ENCODE data around the gene GPR107. TPM values are rescaled to one million over a fixed set of nuclear protein-coding genes. Genes with fewer than 3 reads are reported as not detected.
A peak's percentile ranks its signal among the peaks of the same experiment; 100 is the strongest.

The GPR107 gene
- total and polyA plus RNA-seq, 2 experiments from 2014 or later = 6.2 to 30.7 TPM

- Mint-ChIP-seq H3K4me1 (peaks cover 19% of the 10 kb centered on the region), H3K27me3 (ENCODE audit: insufficient read depth, low read depth, poor library complexity) (peaks cover 14% of the 10 kb centered on the region), H3K4me3 (peak overlapping the region; percentile 84), H3K9me3 (no peaks in the 10 kb centered on the region; the same call in 1 of the 3 replicates), H3K36me3 (ENCODE audit: low read depth) (no peaks in the 10 kb centered on the region; the same call in 2 of the 3 replicates), H3K27ac (no peak overlapping the region)
- TF ChIP-seq CTCF (conservative IDR thresholded peaks at IDR 0.05; ENCODE audit: low read depth in 2 of 2) (peak in 1 of 2 experiments; percentile 30; a peak in 2 of 4 replicates), NANOG (IDR thresholded peaks at IDR 0.05; ENCODE audit: borderline replicate concordance) (no peak)
- peak; percentile 42 for DNase-seq (ENCODE audit: low spot score)
- Histone ChIP-seq H3K9me2 (ENCODE audit: insufficient read depth) (no peaks in the 10 kb centered on the region), H3F3A (replicated peaks; ENCODE audit: low read depth) (no peaks in the 10 kb centered on the region; the same call in 1 of the 2 replicates), H2AFZ (peak overlapping the region; percentile 18; the same call in 1 of the 2 replicates), H3K27ac (ENCODE audit: low read depth) (no peak overlapping the region), H3K79me2 (replicated peaks; ENCODE audit: insufficient read depth) (peaks cover 38% of the 10 kb centered on the region), H3K36me3 (ENCODE audit: insufficient read depth) (no peaks in the 10 kb centered on the region), H3K4me2 (peak overlapping the region; percentile 88), H3K27me3 (ENCODE audit: insufficient read depth) (no peaks in the 10 kb centered on the region; the same call in 1 of the 2 replicates), H3K4me3 (peak overlapping the region; percentile 67), H4K20me1 (replicated peaks; ENCODE audit: insufficient read depth) (0 out of 2 replicates have a peak, but pooled peaks cover 1% of the 10 kb centered on the region), H3K4me1 (ENCODE audit: insufficient read depth) (0 out of 2 replicates have a peak, but pooled peaks cover 8% of the 10 kb centered on the region)
- peak; percentile 23 for ATAC-seq
Measured at GRCh38 chr9:130172858-130173665, 119.4 kb downstream of the GPR107 start.

GRCh38 chr9:130173666-130173983 lies 119.9 kb downstream of the GPR107 start:
- peaks cover 43% of the 10 kb centered on the region for H3K79me2 ChIP-seq (replicated peaks; ENCODE audit: insufficient read depth)
- no peaks in the 10 kb centered on the region; the same call in 1 of the 3 replicates for H3K9me3 Mint-ChIP-seq
- H3K9me2 ChIP-seq (ENCODE audit: insufficient read depth) = no peaks in the 10 kb centered on the region
- no peak overlapping the region for H3K27ac Mint-ChIP-seq
- H3K4me3 Mint-ChIP-seq = peak overlapping the region; percentile 84
- H3K27ac ChIP-seq (ENCODE audit: low read depth) = no peak overlapping the region
- peak overlapping the region; percentile 67 for H3K4me3 ChIP-seq
- no peaks in the 10 kb centered on the region; the same call in 2 of the 3 replicates for H3K36me3 Mint-ChIP-seq (ENCODE audit: low read depth)
- H4K20me1 ChIP-seq (replicated peaks; ENCODE audit: insufficient read depth) = 0 out of 2 replicates have a peak, but pooled peaks cover 3% of the 10 kb centered on the region
- peaks cover 22% of the 10 kb centered on the region for H3K4me1 Mint-ChIP-seq
- peak; percentile 25 for ATAC-seq
- H3K27me3 Mint-ChIP-seq (ENCODE audit: insufficient read depth, low read depth, poor library complexity) = peaks cover 18% of the 10 kb centered on the region
- peak overlapping the region; percentile 18; the same call in 1 of the 2 replicates for H2AFZ ChIP-seq
- H3K27me3 ChIP-seq (ENCODE audit: insufficient read depth) = no peaks in the 10 kb centered on the region; the same call in 1 of the 2 replicates
- H3F3A ChIP-seq (replicated peaks; ENCODE audit: low read depth) = no peaks in the 10 kb centered on the region; the same call in 1 of the 2 replicates
- H3K36me3 ChIP-seq (ENCODE audit: insufficient read depth) = no peaks in the 10 kb centered on the region
- peak overlapping the region; percentile 88 for H3K4me2 ChIP-seq
- 0 out of 2 replicates have a peak, but pooled peaks cover 8% of the 10 kb centered on the region for H3K4me1 ChIP-seq (ENCODE audit: insufficient read depth)
- no peak for DNase-seq (ENCODE audit: low spot score)
- no peak for TF ChIP-seq ZNF331 (CRISPR knock-in tag; IDR thresholded peaks at IDR 0.05; ENCODE audit: low read depth)
- no peak for TF ChIP-seq STAT1 (IDR thresholded peaks at IDR 0.05; ENCODE audit: unreplicated experiment)
- TF ChIP-seq JUNB (IDR thresholded peaks at IDR 0.05; ENCODE audit: unreplicated experiment) = no peak
- TF ChIP-seq CREB1 (CRISPR knock-in tag; IDR thresholded peaks at IDR 0.05; ENCODE audit: low read depth) = no peak
- no peak for TF ChIP-seq CTCF (conservative IDR thresholded peaks at IDR 0.05; ENCODE audit: low read depth in 2 of 2)
- no peak for TF ChIP-seq NANOG (IDR thresholded peaks at IDR 0.05; ENCODE audit: borderline replicate concordance)
- TF ChIP-seq ETS1 (IDR thresholded peaks at IDR 0.05) = no peak
- no peak for TF ChIP-seq EZH2 (IDR thresholded peaks at IDR 0.05; ENCODE audit: low read depth, unreplicated experiment)

Measured in GM23338 (cell line).